Spleen (tissue), 11 donors: ENCODE measurements around the gene SPINT3. TPM values are rescaled to one million over a fixed set of nuclear protein-coding genes. Genes with fewer than 3 reads are reported as not detected.

Experiments
- DNase-seq: peaks from one replicate; pipeline ENCODE4 v3.0.0-alpha.2; 2020
- H3K27ac ChIP-seq, 8 donors: fragments of 200-600 bp; sonication (generic) in 7 of 8; 1 replicate in 4 of 8; 2 replicates in 4 of 8; pipeline versions ENCODE4 v1.5.0 to v1.8.0; 2016 to 2021; ENCODE audit warnings: inconsistent platforms in 4 of 8, mild to moderate bottlenecking in 4 of 8, moderate library complexity in 1 of 8
- H3K27me3 ChIP-seq, 7 donors: fragments of 200-600 bp; sonication (generic) in 6 of 7; replicated peaks in 1 of 7; 1 replicate in 4 of 7; 2 replicates in 3 of 7; pipeline versions ENCODE4 v1.5.0 to v1.8.0; 2016 to 2021; ENCODE audit warnings: inconsistent platforms in 3 of 7, mild to moderate bottlenecking in 1 of 7
- H3K36me3 ChIP-seq, 6 donors: fragments of 200-600 bp; sonication (generic) in 5 of 6; 1 replicate in 4 of 6; 2 replicates in 2 of 6; pipeline versions ENCODE4 v1.5.0 to v1.8.0; 2016 to 2021; ENCODE audit warnings: inconsistent platforms in 2 of 6
- H3K4me1 ChIP-seq, 6 donors: fragments of 200-600 bp; sonication (generic) in 5 of 6; 1 replicate in 3 of 6; 2 replicates in 3 of 6; pipeline versions ENCODE4 v1.5.0 to v1.8.0; 2016 to 2021; ENCODE audit warnings: inconsistent platforms in 3 of 6
- H3K4me3 ChIP-seq, 8 donors: fragments of 200-600 bp; sonication (generic) in 7 of 8; 1 replicate in 4 of 8; 2 replicates in 4 of 8; pipeline versions ENCODE4 v1.5.0 to v1.8.0; 2016 to 2021; ENCODE audit warnings: inconsistent platforms in 4 of 8, mild to moderate bottlenecking in 4 of 8, moderate library complexity in 2 of 8
- H3K9me3 ChIP-seq, 8 donors: fragments of 200-600 bp; sonication (generic) in 7 of 8; 1 replicate in 4 of 8; 2 replicates in 4 of 8; pipeline versions ENCODE4 v1.5.0 to v1.8.0; 2016 to 2021; ENCODE audit warnings: inconsistent platforms in 4 of 8
- CTCF ChIP-seq, 11 experiments: fragments of 200-600 bp in 7 of 11; fragments of 450-650 bp in 4 of 11; sonication (generic) in 4 of 11; IDR thresholded peaks in 8 of 11; conservative IDR thresholded peaks in 3 of 11; 1 replicate in 7 of 11; 2 replicates in 4 of 11; pipeline versions ENCODE4 v1.4.0 to v1.8.0; 2016 to 2021; ENCODE audit warnings: antibody characterized with exemption in 11 of 11, inconsistent platforms in 4 of 11, mild to moderate bottlenecking in 1 of 11
- POLR2A ChIP-seq, 3 donors: fragments of 450-650 bp; IDR thresholded peaks; one replicate each; pipeline ENCODE4 v1.5.1; 2017; ENCODE audit warnings: antibody characterized with exemption in 3 of 3, mild to moderate bottlenecking in 1 of 3
- POLR2AphosphoS5 ChIP-seq, 3 donors: sonication (generic); formaldehyde crosslinking; IDR thresholded peaks; one replicate each; pipeline ENCODE4 v1.5.1; 2017; ENCODE audit warnings: antibody characterized with exemption in 3 of 3
- WGBS, 5 donors: extraction: QIAGEN DNeasy Blood & Tissue Kit in 3 of 5; methylation state at CpG; one replicate each; pipeline versions ENCODE4 v1.1.5 to v1.1.7; 2013 to 2018; 5-methylcytosine and 5-hydroxymethylcytosine counted together
- intact Hi-C: fragments of 100-400 bp; cut with DNase I; formaldehyde crosslinking; loops from one replicate; pipeline ENCODE4 v1.15.0; 2023; ENCODE audit warnings: low total_unique reads
- polyA plus RNA-seq, 3 donors: library from polyadenylated mRNA; stranded (reverse); fragments of 200-250 nt; gene quantifications; one replicate each; pipeline ENCODE4 v1.2.1, GENCODE V29; 2013
- total RNA-seq, 7 donors: library from RNA; depleted of rRNA in 3 of 7; stranded (reverse); fragments of >200 nt in 3 of 7; fragmentation: NEBNext Ultra II Directional in 4 of 7; extraction: Animal tissue kit (Norgen Biotek cat#: 25700) in 4 of 7; gene quantifications; one replicate each; pipeline versions ENCODE4 v1.1.0 to v1.2.1, GENCODE V29; 2016 to 2021
- donor health status: healthy with polysubstance abuse.
- donor health status: DM: no; HTN: no; CAD: no; lungs with moderate emphysema.
- donor health status: DM: no; HTN: no; CAD: no.
- donor health status: Bipolar disorder and iron deficiency.
- donor health status: healthy.
- donor health status: DM: no; HTN: no; CAD: no.
- donor health status: DM: yes; HTN: yes; CAD: no.

SPINT3 gene
- total and polyA plus RNA-seq, 10 donors, result not detected

- intact Hi-C loops, result loop anchor here (10.0 kb wide), 1 partner anchor 229 kb away; no protein-coding TSS in a partner anchor
- H3K27me3 ChIP-seq, result peaks cover 0 to 29% (median 0%) of the 10 kb centered on the region in 7 donors
- no peak for DNase-seq
- H3K4me1 ChIP-seq, result no peaks in the 10 kb centered on the region
- no peaks in the 10 kb centered on the region for H3K36me3 ChIP-seq
- TF ChIP-seq POLR2A (IDR thresholded peaks at IDR 0.05) (no peak), CTCF (IDR thresholded peaks at IDR 0.05 in 8 of 11, conservative IDR thresholded peaks at IDR 0.05 in 3 of 11) (no peak), POLR2AphosphoS5 (IDR thresholded peaks at IDR 0.05) (no peak)
- H3K4me3 ChIP-seq, result no peak overlapping the region
- H3K9me3 ChIP-seq, result no peaks in the 10 kb centered on the region
- 76 to 86% (median 79%) methylated on average over 3 of the region's 3 CpGs for WGBS, 5 donors
- H3K27ac ChIP-seq, result no peak overlapping the region
Measured at GRCh38 chr20:45545351-45545750, 29.9 kb upstream of the SPINT3 start.

GRCh38 chr20:45539382-45539781 lies 24.0 kb upstream of the SPINT3 start, which contains the start of gene WFDC6:
WFDC6 (minus strand) TSS chr20:45539482; CDS start chr20:45539407, 75 bp downstream.
- Histone ChIP-seq H3K27me3 (peaks cover 0 to 53% (median 5%) of the 10 kb centered on the region in 7 donors), H3K4me1 (no peaks in the 10 kb centered on the region), H3K4me3 (no peak within 1 kb of the TSS), H3K9me3 (no peaks in the 10 kb centered on the region), H3K27ac (no peak within 1 kb of the TSS), H3K36me3 (no peaks in the 10 kb centered on the region)
- WGBS, 5 donors, result 90 to 95% (median 92%) methylated on average over 2 of the region's 2 CpGs
- TF ChIP-seq POLR2A (IDR thresholded peaks at IDR 0.05) (no peak), CTCF (IDR thresholded peaks at IDR 0.05 in 8 of 11, conservative IDR thresholded peaks at IDR 0.05 in 3 of 11) (no peak), POLR2AphosphoS5 (IDR thresholded peaks at IDR 0.05) (no peak)
- intact Hi-C loops, result no loop called here
- no peak for DNase-seq

- peaks cover 0 to 57% (median 5%) of the 10 kb centered on the region in 7 donors for H3K27me3 ChIP-seq
- no peaks in the 10 kb centered on the region for H3K9me3 ChIP-seq
- H3K4me1 ChIP-seq, result no peaks in the 10 kb centered on the region
- 65 to 73% (median 68%) methylated on average over 7 of the region's 7 CpGs for WGBS, 5 donors
- no peak overlapping the region for H3K27ac ChIP-seq
- intact Hi-C loops, result no loop called here
- H3K36me3 ChIP-seq, result no peaks in the 10 kb centered on the region
- no peak overlapping the region for H3K4me3 ChIP-seq
- no peak for DNase-seq
- no peak for TF ChIP-seq POLR2AphosphoS5 (IDR thresholded peaks at IDR 0.05)
- TF ChIP-seq POLR2A (IDR thresholded peaks at IDR 0.05), result no peak
- TF ChIP-seq CTCF (IDR thresholded peaks at IDR 0.05 in 8 of 11, conservative IDR thresholded peaks at IDR 0.05 in 3 of 11), result no peak
Measured at GRCh38 chr20:45538209-45538799, 22.9 kb upstream of the SPINT3 start.

DNA sequence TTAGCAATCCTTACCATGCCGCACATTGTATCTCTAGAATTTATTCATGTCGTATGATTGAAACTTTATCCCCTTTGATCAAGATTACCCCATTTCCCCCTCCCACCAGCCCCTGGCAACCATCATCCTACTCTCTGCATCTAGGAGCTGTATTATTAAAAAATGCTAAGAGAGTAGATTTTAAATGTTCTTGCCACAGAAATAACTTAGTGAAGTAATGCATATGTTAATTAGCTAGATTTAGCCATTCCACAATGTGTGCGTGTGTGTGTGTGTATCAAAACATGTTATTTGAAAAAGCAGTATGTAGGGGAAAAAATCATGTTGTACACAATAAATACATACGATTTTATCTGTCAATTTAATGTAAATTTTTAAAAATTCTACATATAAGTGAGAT lies 11.9 kb upstream of the SPINT3 start:
- Histone ChIP-seq H3K36me3 (no peaks in the 10 kb centered on the region), H3K4me1 (no peaks in the 10 kb centered on the region), H3K27ac (no peak overlapping the region), H3K9me3 (no peaks in the 10 kb centered on the region), H3K27me3 (peaks cover 0 to 45% (median 0%) of the 10 kb centered on the region in 7 donors), H3K4me3 (no peak overlapping the region)
- DNase-seq, result no peak
- TF ChIP-seq POLR2AphosphoS5 (IDR thresholded peaks at IDR 0.05), result no peak
- WGBS, 5 donors, result 72 to 81% (median 78%) methylated on average over 4 of the region's 4 CpGs
- intact Hi-C loops, result no loop called here
